PC-9 (cell line): ENCODE results near the gene CHDH. TPM values are rescaled to one million over a fixed set of nuclear protein-coding genes. Genes with fewer than 3 reads are reported as not detected.

Experiments used
- BruUV-seq: library from RNA; stranded (reverse); fragments of 400-500 nt; replicated peaks from 2 replicates; lab custom pipeline; 2021; lab: Mats Ljungman, UMichigan
- CTCF ChIA-PET: fragments of 300-600 bp; sonication (Branson Sonifier 250); formaldehyde crosslinking; loops from one replicate; lab custom pipeline; 2022; ENCODE audit warnings: antibody characterized with exemption; lab: Charles Lee
- POLR2A ChIA-PET: fragments of 300-600 bp; sonication (Branson Sonifier 250); formaldehyde crosslinking; loops from one replicate; lab custom pipeline; 2022; ENCODE audit warnings: antibody characterized with exemption; ENCODE audit not compliant: unreplicated experiment; lab: Charles Lee
- DNase-seq, 2 experiments: peaks; one replicate each; pipeline versions ENCODE4 v3.0.0 to v3.0.0-alpha.2; 2015 to 2022; ENCODE audit warnings: mixed read lengths in 1 of 2
- H2AFZ ChIP-seq: fragments of 200-600 bp; sonication (generic); 2 replicates; pipeline ENCODE4 v1.8.1; 2017; ENCODE audit warnings: antibody characterized with exemption
- H3F3A ChIP-seq: fragments of 200-600 bp; sonication (generic); 2 replicates; pipeline ENCODE4 v1.8.1; 2017; ENCODE audit warnings: antibody characterized with exemption, mild to moderate bottlenecking, low read depth; ENCODE audit not compliant: insufficient read depth
- H3K27ac ChIP-seq: fragments of 200-600 bp; sonication (generic); 2 replicates; pipeline ENCODE4 v1.6.1; 2016; ENCODE audit warnings: mixed run types
- H3K27me3 ChIP-seq: fragments of 200-600 bp; sonication (generic); 2 replicates; pipeline ENCODE4 v1.6.1; 2016; ENCODE audit warnings: low read depth, mixed run types; ENCODE audit not compliant: insufficient read depth
- H3K36me3 ChIP-seq: fragments of 200-600 bp; sonication (generic); 2 replicates; pipeline ENCODE4 v1.6.1; 2016; ENCODE audit warnings: low read depth, mixed run types
- H3K4me1 ChIP-seq: fragments of 200-600 bp; sonication (generic); replicated peaks from 2 replicates; pipeline ENCODE4 v1.6.1; 2016; ENCODE audit warnings: mixed run types; ENCODE audit not compliant: insufficient read depth
- H3K4me2 ChIP-seq: fragments of 200-600 bp; sonication (generic); 2 replicates; pipeline ENCODE4 v1.6.1; 2017; ENCODE audit warnings: mixed run types
- H3K4me3 ChIP-seq: fragments of 200-600 bp; sonication (generic); 2 replicates; pipeline ENCODE4 v1.6.1; 2016; ENCODE audit warnings: mixed run types
- H3K79me2 ChIP-seq: fragments of 200-600 bp; sonication (generic); 2 replicates; pipeline ENCODE4 v1.6.1; 2017; ENCODE audit warnings: low read depth, mixed run types
- H3K9me2 ChIP-seq: fragments of 200-600 bp; sonication (generic); 2 replicates; pipeline ENCODE4 v1.8.1; 2017; ENCODE audit warnings: mild to moderate bottlenecking; ENCODE audit not compliant: insufficient read depth
- H3K9me3 ChIP-seq: fragments of 200-600 bp; sonication (generic); 2 replicates; pipeline ENCODE4 v1.8.1; 2016; ENCODE audit warnings: low read depth; ENCODE audit not compliant: insufficient read depth
- H4K20me1 ChIP-seq: fragments of 200-600 bp; sonication (generic); 2 replicates; pipeline ENCODE4 v1.8.1; 2017; ENCODE audit not compliant: insufficient read depth
- EZH2 ChIP-seq: fragments of 200-600 bp; sonication (generic); IDR thresholded peaks from 2 replicates; pipeline ENCODE4 v1.8.0; 2017; ENCODE audit warnings: antibody characterized with exemption, low read depth
- intact Hi-C: fragments of 100-400 bp; cut with micrococcal nuclease; formaldehyde crosslinking; loops from one replicate; pipeline ENCODE4 v1.10.0; 2022; ENCODE audit not compliant: unreplicated experiment
- total RNA-seq: library from RNA; stranded (reverse); gene quantifications from 2 replicates; pipeline ENCODE4 v1.2.3, GENCODE V29; 2021
- TF ChIP-seq, protein P1 (sequence below): fragments of 200-600 bp; sonication (generic); conservative IDR thresholded peaks from 2 replicates; pipeline ENCODE4 v1.6.1; 2017; ENCODE audit warnings: mixed run types, antibody characterized with exemption, mild to moderate bottlenecking, moderate library complexity

The CHDH gene
- total RNA-seq, 1 experiment from 2014 or later, result not detected

DNA sequence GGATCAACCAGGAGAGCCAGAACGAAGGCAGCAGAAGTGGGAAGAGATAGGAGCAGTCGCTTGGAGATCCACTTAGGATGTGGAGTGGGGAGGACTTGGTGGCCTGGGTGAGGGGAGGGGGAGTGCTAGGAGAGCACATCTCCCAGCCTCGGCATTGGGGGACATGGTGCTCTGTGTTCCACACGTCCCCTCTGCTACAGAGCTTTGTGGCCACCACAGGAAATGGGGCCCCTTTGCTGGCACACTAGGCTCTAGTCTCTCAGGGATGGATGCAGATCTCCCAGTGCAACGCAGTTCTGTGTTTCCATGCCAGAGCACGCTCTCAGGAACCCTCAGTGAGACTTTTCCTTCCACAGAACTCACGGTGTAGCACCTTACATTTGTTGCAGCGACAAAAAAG, 68.8 kb downstream of the CHDH start:
- DNase-seq, result no peak
- Histone ChIP-seq H3K4me2 (no peak overlapping the region), H3K9me2 (no peaks in the 10 kb centered on the region), H4K20me1 (no peaks in the 10 kb centered on the region), H3K27me3 (peaks cover 87% of the 10 kb centered on the region), H3K36me3 (no peaks in the 10 kb centered on the region), H3K4me3 (no peak overlapping the region), H3K27ac (no peak overlapping the region), H3K79me2 (no peaks in the 10 kb centered on the region), H3K9me3 (no peaks in the 10 kb centered on the region), H2AFZ (no peak overlapping the region), H3K4me1 (no peaks in the 10 kb centered on the region), H3F3A (no peaks in the 10 kb centered on the region)
- intact Hi-C loops, result no loop called here
- POLR2A ChIA-PET, result no interaction called here
- BruUV-seq, result no TSS peak
- TF ChIP-seq, protein P1, sequence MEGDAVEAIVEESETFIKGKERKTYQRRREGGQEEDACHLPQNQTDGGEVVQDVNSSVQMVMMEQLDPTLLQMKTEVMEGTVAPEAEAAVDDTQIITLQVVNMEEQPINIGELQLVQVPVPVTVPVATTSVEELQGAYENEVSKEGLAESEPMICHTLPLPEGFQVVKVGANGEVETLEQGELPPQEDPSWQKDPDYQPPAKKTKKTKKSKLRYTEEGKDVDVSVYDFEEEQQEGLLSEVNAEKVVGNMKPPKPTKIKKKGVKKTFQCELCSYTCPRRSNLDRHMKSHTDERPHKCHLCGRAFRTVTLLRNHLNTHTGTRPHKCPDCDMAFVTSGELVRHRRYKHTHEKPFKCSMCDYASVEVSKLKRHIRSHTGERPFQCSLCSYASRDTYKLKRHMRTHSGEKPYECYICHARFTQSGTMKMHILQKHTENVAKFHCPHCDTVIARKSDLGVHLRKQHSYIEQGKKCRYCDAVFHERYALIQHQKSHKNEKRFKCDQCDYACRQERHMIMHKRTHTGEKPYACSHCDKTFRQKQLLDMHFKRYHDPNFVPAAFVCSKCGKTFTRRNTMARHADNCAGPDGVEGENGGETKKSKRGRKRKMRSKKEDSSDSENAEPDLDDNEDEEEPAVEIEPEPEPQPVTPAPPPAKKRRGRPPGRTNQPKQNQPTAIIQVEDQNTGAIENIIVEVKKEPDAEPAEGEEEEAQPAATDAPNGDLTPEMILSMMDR, result no peak
- TF ChIP-seq EZH2, result no peak
- CTCF ChIA-PET, result no interaction called here

DNA sequence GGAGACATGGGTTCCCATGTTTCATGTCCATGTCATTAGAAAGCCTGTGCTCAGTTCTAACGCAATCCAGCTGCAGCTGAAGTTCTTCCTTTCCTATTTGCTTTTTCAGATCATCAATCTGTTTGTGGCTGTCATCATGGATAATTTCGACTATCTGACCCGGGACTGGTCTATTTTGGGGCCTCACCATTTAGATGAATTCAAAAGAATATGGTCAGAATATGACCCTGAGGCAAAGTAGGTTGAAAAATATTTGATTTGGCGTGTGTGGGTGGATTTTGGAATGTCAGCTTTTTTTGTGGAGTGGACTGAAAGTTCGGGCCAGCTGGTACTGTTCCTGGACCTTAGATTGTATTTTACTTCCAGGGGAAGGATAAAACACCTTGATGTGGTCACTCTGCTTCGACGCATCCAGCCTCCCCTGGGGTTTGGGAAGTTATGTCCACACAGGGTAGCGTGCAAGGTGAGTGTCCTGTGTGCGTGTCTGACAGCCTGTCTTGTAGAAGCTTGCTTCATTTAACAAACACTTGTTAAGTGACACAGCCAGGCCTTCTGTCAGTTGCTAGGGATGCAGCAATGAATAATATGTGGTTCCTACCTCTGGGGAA, 69.6 kb downstream of the CHDH start:
- intact Hi-C loops, result no loop called here
- Histone ChIP-seq H3K4me1 (no peaks in the 10 kb centered on the region), H3K36me3 (no peaks in the 10 kb centered on the region), H3K79me2 (no peaks in the 10 kb centered on the region), H3K4me3 (no peak overlapping the region), H3K4me2 (no peak overlapping the region), H4K20me1 (no peaks in the 10 kb centered on the region), H2AFZ (no peak overlapping the region), H3K27me3 (peaks cover 93% of the 10 kb centered on the region), H3K9me3 (no peaks in the 10 kb centered on the region), H3K9me2 (no peaks in the 10 kb centered on the region), H3K27ac (no peak overlapping the region), H3F3A (no peaks in the 10 kb centered on the region)
- ChIA-PET CTCF (no interaction called here), POLR2A (no interaction called here)
- TF ChIP-seq EZH2, result no peak
- DNase-seq, result no peak
- no TSS peak for BruUV-seq

- Histone ChIP-seq H3K27ac (no peak overlapping the region), H3F3A (no peaks in the 10 kb centered on the region), H3K9me3 (no peaks in the 10 kb centered on the region), H3K4me3 (no peak overlapping the region), H4K20me1 (no peaks in the 10 kb centered on the region), H3K4me1 (no peaks in the 10 kb centered on the region), H3K36me3 (no peaks in the 10 kb centered on the region), H3K79me2 (no peaks in the 10 kb centered on the region), H3K9me2 (no peaks in the 10 kb centered on the region), H3K27me3 (peaks cover 94% of the 10 kb centered on the region), H2AFZ (no peak overlapping the region), H3K4me2 (no peak overlapping the region)
- ChIA-PET POLR2A (interaction anchor here (0.6 kb wide), 1 partner anchor 138 kb away, joined by 5 read pairs; no protein-coding TSS in a partner anchor), CTCF (no interaction called here)
- no peak for DNase-seq
- intact Hi-C loops, result no loop called here
- BruUV-seq, result no TSS peak
- TF ChIP-seq, protein P1, result no peak
- TF ChIP-seq EZH2, result no peak
These were observed 70.4 kb downstream of the CHDH start for GRCh38 chr3:53775834-53776251.

DNA sequence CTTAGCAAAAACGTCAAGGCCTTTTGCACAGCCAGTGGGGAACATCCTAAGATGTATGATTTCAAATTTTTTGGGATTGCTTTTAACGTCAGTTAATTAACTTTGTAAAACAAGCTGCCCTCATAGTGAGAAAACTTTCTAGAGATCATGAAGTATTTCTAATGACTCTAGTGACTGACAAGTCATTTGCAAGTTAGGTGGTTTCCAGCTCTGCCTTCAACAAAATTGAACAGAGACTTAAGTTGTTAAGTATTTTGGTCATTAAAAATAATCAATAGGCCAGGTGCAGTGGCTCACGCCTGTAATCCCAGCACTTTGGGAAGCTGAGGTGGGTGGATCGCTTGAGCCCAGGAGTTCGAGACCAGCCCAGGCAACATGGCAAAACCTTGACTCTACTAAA, 71.2 kb downstream of the CHDH start:
- H3K9me2 ChIP-seq, result no peaks in the 10 kb centered on the region
- no peak overlapping the region for H2AFZ ChIP-seq
- ChIA-PET CTCF (no interaction called here), POLR2A (no interaction called here)
- H3K27ac ChIP-seq, result no peak overlapping the region
- no peak overlapping the region for H3K4me3 ChIP-seq
- H3K9me3 ChIP-seq, result no peaks in the 10 kb centered on the region
- H3K4me2 ChIP-seq, result no peak overlapping the region
- no peaks in the 10 kb centered on the region for H3K79me2 ChIP-seq
- TF ChIP-seq, protein P1, result no peak
- TF ChIP-seq EZH2, result no peak
- no TSS peak for BruUV-seq
- no peaks in the 10 kb centered on the region for H3K36me3 ChIP-seq
- no peaks in the 10 kb centered on the region for H3K4me1 ChIP-seq
- H4K20me1 ChIP-seq, result no peaks in the 10 kb centered on the region
- H3K27me3 ChIP-seq, result peaks cover 97% of the 10 kb centered on the region
- no peak for DNase-seq
- H3F3A ChIP-seq, result no peaks in the 10 kb centered on the region
- intact Hi-C loops, result no loop called here
